Measurements from ENCODE around the gene CSGALNACT2. TPM values are rescaled to one million over a fixed set of nuclear protein-coding genes. Genes with fewer than 3 reads are reported as not detected.
"Not testable (repeated sequence)": the region's sequence is repeated elsewhere in the genome, so short reads cannot be mapped to it uniquely, and the experiment has no call there.

CSGALNACT2 gene
- total RNA-seq, 2 experiments from 2014 or later, result 29.2 to 30.4 TPM

DNA sequence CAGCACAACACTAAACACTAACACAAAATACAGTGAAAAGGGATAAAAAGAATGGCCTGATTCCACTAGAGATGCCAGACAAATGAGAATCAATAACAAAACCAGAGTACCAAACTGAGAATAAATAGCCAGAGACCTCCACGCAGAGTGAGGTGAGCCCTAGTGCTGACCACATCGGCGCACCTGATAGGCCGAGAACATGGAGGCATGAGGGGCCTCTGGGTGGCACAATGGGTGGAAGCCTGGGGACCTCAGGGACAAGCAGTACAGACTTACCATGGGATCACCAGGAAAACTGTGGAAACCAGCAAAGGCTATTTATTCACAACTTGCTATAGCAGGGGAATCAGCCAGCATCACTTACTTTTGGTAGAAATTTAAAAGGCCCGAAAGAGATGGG lies 1.8 kb upstream of the CSGALNACT2 start:
- no peaks in the 10 kb centered on the region for H3K9me3 Mint-ChIP-seq (ENCODE audit: insufficient read depth)
- peak; percentile 19 for DNase-seq
- ATAC-seq, result no peak
- H3K27me3 Mint-ChIP-seq (ENCODE audit: low read depth), result no peaks in the 10 kb centered on the region
- H3K4me3 Mint-ChIP-seq, result peak overlapping the region; percentile 92
- peaks cover 51% of the 10 kb centered on the region for H3K4me1 Mint-ChIP-seq (ENCODE audit: low read depth)
- H3K36me3 Mint-ChIP-seq (ENCODE audit: low read depth), result peaks cover 30% of the 10 kb centered on the region
- H3K27ac Mint-ChIP-seq, result no peak overlapping the region
- ChIA-PET POLR2A (interaction anchor here (2.7 to 5.0 kb wide), 2 partner anchors 15 kb away, joined by 19 to 155 read pairs; no protein-coding TSS in a partner anchor), CTCF (interaction anchor here (5.1 kb wide), 1 partner anchor 14 kb away, joined by 46 read pairs; no protein-coding TSS in a partner anchor)

DNA sequence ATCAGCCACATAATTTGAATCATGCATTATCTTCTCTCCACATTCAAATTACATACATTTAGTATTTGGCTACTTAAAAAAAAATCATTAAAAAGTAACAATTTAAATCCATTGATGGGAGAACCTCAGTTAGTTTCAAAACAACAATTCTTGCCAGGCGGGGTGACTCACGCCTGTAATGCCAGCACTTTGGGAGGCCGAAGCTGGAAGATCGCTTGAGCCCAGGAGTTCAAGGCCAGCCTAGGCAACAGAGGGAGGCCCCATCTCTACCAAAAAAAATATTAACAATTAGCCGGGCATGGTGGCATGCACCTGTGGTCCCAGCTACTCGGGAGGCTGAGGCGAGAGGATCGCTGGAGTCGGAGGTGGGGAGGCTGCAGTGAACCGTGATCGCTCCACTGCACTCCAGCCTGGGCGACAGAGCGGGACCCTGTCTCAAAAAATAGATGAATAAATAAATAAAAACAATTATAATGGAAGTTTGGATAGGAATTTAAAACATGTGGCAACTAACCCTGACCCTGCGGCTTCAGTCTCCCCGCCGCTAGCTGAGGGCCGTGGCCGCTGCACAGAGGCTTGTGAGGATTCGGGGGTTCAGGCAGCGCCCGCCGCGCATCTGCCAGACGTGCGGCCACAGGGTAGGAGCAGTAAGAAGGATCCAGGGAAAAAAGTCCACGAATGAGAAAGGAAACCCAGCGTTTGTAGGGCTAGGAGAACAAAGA lies 1.1 kb upstream of the CSGALNACT2 start:
- ATAC-seq (no peak), DNase-seq (no peak)
- H3K4me1 Mint-ChIP-seq (ENCODE audit: low read depth), result peaks cover 56% of the 10 kb centered on the region
- H3K27me3 Mint-ChIP-seq (ENCODE audit: low read depth), result no peaks in the 10 kb centered on the region
- CTCF ChIA-PET, result interaction anchor here (1.0 to 5.3 kb wide), 5 partner anchors 8 to 66 kb away, joined by 3 to 46 read pairs (median 14); no protein-coding TSS in a partner anchor
- H3K27ac Mint-ChIP-seq, result peak overlapping the region; percentile 96
- POLR2A ChIA-PET, result interaction anchor here (1.0 to 5.4 kb wide), 6 partner anchors 10 to 260 kb away, joined by 3 to 155 read pairs (median 14); no protein-coding TSS in a partner anchor
- peak overlapping the region; percentile 92 for H3K4me3 Mint-ChIP-seq
- no peaks in the 10 kb centered on the region for H3K9me3 Mint-ChIP-seq (ENCODE audit: insufficient read depth)
- peaks cover 33% of the 10 kb centered on the region for H3K36me3 Mint-ChIP-seq (ENCODE audit: low read depth)

DNA sequence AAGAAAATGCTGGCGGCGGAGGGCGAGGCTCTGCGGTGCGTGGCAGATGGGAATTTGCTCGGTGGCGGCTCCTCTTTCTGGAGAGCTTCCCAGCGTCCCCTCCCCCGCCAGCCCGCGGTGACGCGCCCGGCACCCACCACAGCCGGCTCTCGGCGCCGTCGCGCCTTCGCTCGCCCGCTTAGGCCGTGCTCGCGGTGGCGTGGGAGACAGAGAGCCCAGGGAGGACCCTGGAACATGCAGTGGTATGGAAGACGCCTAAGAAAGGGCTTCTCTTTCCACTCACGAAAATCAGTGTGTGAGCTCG lies 576 bp upstream of the CSGALNACT2 start:
- no peaks in the 10 kb centered on the region for H3K27me3 Mint-ChIP-seq (ENCODE audit: low read depth)
- POLR2A ChIA-PET, result interaction anchor here (0.6 to 5.4 kb wide), 21 partner anchors 10 to 515 kb away, joined by 3 to 155 read pairs (median 5); no protein-coding TSS in a partner anchor
- peaks cover 57% of the 10 kb centered on the region for H3K4me1 Mint-ChIP-seq (ENCODE audit: low read depth)
- peak; percentile 31 for ATAC-seq
- H3K4me3 Mint-ChIP-seq, result peak overlapping the region; percentile 92
- no peaks in the 10 kb centered on the region for H3K9me3 Mint-ChIP-seq (ENCODE audit: insufficient read depth)
- CTCF ChIA-PET, result interaction anchor here (1.0 to 5.3 kb wide), 6 partner anchors 8 to 66 kb away, joined by 3 to 46 read pairs (median 9); no protein-coding TSS in a partner anchor
- peak overlapping the region; percentile 96 for H3K27ac Mint-ChIP-seq
- peak; percentile 40 for DNase-seq
- peaks cover 36% of the 10 kb centered on the region for H3K36me3 Mint-ChIP-seq (ENCODE audit: low read depth)

- ATAC-seq (peak; percentile 69), DNase-seq (peak; percentile 81)
- no peaks in the 10 kb centered on the region for H3K9me3 Mint-ChIP-seq (ENCODE audit: insufficient read depth)
- H3K4me3 Mint-ChIP-seq, result peak overlapping the region; percentile 81
- H3K27me3 Mint-ChIP-seq (ENCODE audit: low read depth), result no peaks in the 10 kb centered on the region
- H3K36me3 Mint-ChIP-seq (ENCODE audit: low read depth), result peaks cover 40% of the 10 kb centered on the region
- POLR2A ChIA-PET, result interaction anchor here (0.6 to 5.4 kb wide), 26 partner anchors 11 to 587 kb away, joined by 3 to 155 read pairs (median 5); partner anchors contain the start of gene HNRNPF
- H3K27ac Mint-ChIP-seq, result peak overlapping the region; percentile 88
- peaks cover 58% of the 10 kb centered on the region for H3K4me1 Mint-ChIP-seq (ENCODE audit: low read depth)
- CTCF ChIA-PET, result interaction anchor here (1.2 to 5.3 kb wide), 10 partner anchors 9 to 322 kb away, joined by 4 to 46 read pairs (median 6); no protein-coding TSS in a partner anchor
Measured at GRCh38 chr10:43138757-43139241, 554 bp downstream of the CSGALNACT2 start.

GRCh38 chr10:43141421-43141820 lies 3.2 kb downstream of the CSGALNACT2 start:
- no peaks in the 10 kb centered on the region for H3K9me3 Mint-ChIP-seq (ENCODE audit: insufficient read depth)
- H3K27me3 Mint-ChIP-seq (ENCODE audit: low read depth), result no peaks in the 10 kb centered on the region
- CTCF ChIA-PET, result interaction anchor here (0.9 to 5.3 kb wide), 6 partner anchors 9 to 62 kb away, joined by 3 to 45 read pairs (median 4); no protein-coding TSS in a partner anchor

GRCh38 chr10:43145311-43145710 lies 7.1 kb downstream of the CSGALNACT2 start:
- peaks cover 60% of the 10 kb centered on the region for H3K4me1 Mint-ChIP-seq (ENCODE audit: low read depth)
- POLR2A ChIA-PET, result no interaction called here
- H3K27me3 Mint-ChIP-seq (ENCODE audit: low read depth), result no peaks in the 10 kb centered on the region
- ATAC-seq (no peak), DNase-seq (no peak)
- no peak overlapping the region for H3K4me3 Mint-ChIP-seq
- no peak overlapping the region for H3K27ac Mint-ChIP-seq
- peaks cover 52% of the 10 kb centered on the region for H3K36me3 Mint-ChIP-seq (ENCODE audit: low read depth)
- CTCF ChIA-PET, result no interaction called here
- peaks cover 14% of the 10 kb centered on the region for H3K9me3 Mint-ChIP-seq (ENCODE audit: insufficient read depth)

More at GRCh38 chr10:43141421-43141820, 3.2 kb downstream of the CSGALNACT2 start:
- H3K27ac Mint-ChIP-seq, result no peak overlapping the region
- H3K4me3 Mint-ChIP-seq, result no peak overlapping the region
- ATAC-seq, result no peak
- peaks cover 43% of the 10 kb centered on the region for H3K36me3 Mint-ChIP-seq (ENCODE audit: low read depth)
- POLR2A ChIA-PET, result interaction anchor here (0.9 to 5.4 kb wide), 4 partner anchors 14 to 60 kb away, joined by 3 to 155 read pairs (median 54); no protein-coding TSS in a partner anchor
- no peak for DNase-seq
- H3K4me1 Mint-ChIP-seq (ENCODE audit: low read depth), result peaks cover 60% of the 10 kb centered on the region

GRCh38 chr10:43145936-43146335 lies 7.7 kb downstream of the CSGALNACT2 start:
- H3K27ac Mint-ChIP-seq, result not testable (repeated sequence)

GRCh38 chr10:43151371-43151770 lies 13.1 kb downstream of the CSGALNACT2 start:
- DNase-seq, result no peak
- CTCF ChIA-PET, result interaction anchor here (0.9 to 1.6 kb wide), 5 partner anchors 11 to 302 kb away, joined by 3 to 5 read pairs (median 3); no protein-coding TSS in a partner anchor
- H3K36me3 Mint-ChIP-seq (ENCODE audit: low read depth), result peaks cover 41% of the 10 kb centered on the region
- H3K27me3 Mint-ChIP-seq (ENCODE audit: low read depth), result no peaks in the 10 kb centered on the region
- POLR2A ChIA-PET, result interaction anchor here (0.9 kb wide), 1 partner anchor 13 kb away, joined by 3 read pairs; the partner anchor contains the start of gene CSGALNACT2
- H3K27ac Mint-ChIP-seq, result no peak overlapping the region
- no peak for ATAC-seq
- no peak overlapping the region for H3K4me3 Mint-ChIP-seq
- H3K4me1 Mint-ChIP-seq (ENCODE audit: low read depth), result peaks cover 36% of the 10 kb centered on the region
- peaks cover 14% of the 10 kb centered on the region for H3K9me3 Mint-ChIP-seq (ENCODE audit: insufficient read depth)

More at GRCh38 chr10:43145936-43146335, 7.7 kb downstream of the CSGALNACT2 start:
- POLR2A ChIA-PET; DNase-seq; H3K4me3 Mint-ChIP-seq; H3K27me3 Mint-ChIP-seq (ENCODE audit: low read depth); CTCF ChIA-PET; ATAC-seq: not testable (repeated sequence)
- H3K4me1 Mint-ChIP-seq (ENCODE audit: low read depth), result peaks cover 60% of the 10 kb centered on the region
- peaks cover 14% of the 10 kb centered on the region for H3K9me3 Mint-ChIP-seq (ENCODE audit: insufficient read depth)
- H3K36me3 Mint-ChIP-seq (ENCODE audit: low read depth), result peaks cover 52% of the 10 kb centered on the region

DNA sequence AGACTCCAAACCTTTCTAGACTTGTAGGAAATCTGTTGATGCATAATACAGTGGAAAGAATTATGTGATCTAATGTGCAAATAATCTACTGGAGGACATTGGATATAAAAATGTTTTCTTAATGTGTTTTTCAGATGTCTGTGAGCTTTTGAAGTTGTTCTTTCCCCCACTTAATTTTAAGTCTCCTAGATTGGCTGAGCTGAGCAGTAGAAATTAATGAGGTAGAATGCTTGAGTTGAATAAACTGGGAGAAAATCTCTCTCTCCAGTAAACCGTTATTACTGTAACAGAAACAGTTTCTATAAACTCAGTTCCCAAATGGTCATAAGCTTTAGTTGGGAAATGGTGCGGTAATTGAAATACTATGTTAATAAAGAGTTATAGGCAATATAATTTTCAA lies 15.7 kb downstream of the CSGALNACT2 start:
- no peak overlapping the region for H3K27ac Mint-ChIP-seq
- CTCF ChIA-PET, result interaction anchor here (1.6 kb wide), 1 partner anchor 51 kb away, joined by 5 read pairs; no protein-coding TSS in a partner anchor

DNA sequence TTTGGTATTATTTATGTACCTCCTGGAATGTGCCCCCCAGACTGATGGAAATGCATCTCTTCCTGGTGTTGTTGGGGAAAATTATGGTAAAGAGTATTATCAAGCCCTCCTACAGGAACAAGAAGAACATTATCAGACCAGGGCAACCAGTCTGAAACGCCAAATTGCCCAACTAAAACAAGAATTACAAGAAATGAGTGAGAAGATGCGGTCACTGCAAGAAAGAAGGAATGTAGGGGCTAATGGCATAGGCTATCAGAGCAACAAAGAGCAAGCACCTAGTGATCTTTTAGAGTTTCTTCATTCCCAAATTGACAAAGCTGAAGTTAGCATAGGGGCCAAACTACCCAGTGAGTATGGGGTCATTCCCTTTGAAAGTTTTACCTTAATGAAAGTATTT lies 17.0 kb downstream of the CSGALNACT2 start:
- ATAC-seq (no peak), DNase-seq (no peak)
- Mint-ChIP-seq H3K4me1 (ENCODE audit: low read depth) (peaks cover 42% of the 10 kb centered on the region), H3K27me3 (ENCODE audit: low read depth) (no peaks in the 10 kb centered on the region), H3K4me3 (no peak overlapping the region), H3K27ac (no peak overlapping the region), H3K9me3 (ENCODE audit: insufficient read depth) (no peaks in the 10 kb centered on the region), H3K36me3 (ENCODE audit: low read depth) (peaks cover 30% of the 10 kb centered on the region)
- CTCF ChIA-PET, result no interaction called here
- POLR2A ChIA-PET, result interaction anchor here (0.5 to 1.8 kb wide), 2 partner anchors 9 to 17 kb away, joined by 3 to 6 read pairs; partner anchors contain the start of gene CSGALNACT2

More for the DNA sequence above, 15.7 kb downstream of the CSGALNACT2 start:
- Mint-ChIP-seq H3K9me3 (ENCODE audit: insufficient read depth) (peaks cover under 1% of the 10 kb centered on the region), H3K36me3 (ENCODE audit: low read depth) (peaks cover 34% of the 10 kb centered on the region), H3K4me3 (no peak overlapping the region), H3K27me3 (ENCODE audit: low read depth) (no peaks in the 10 kb centered on the region), H3K4me1 (ENCODE audit: low read depth) (peaks cover 38% of the 10 kb centered on the region)
- POLR2A ChIA-PET, result no interaction called here
- ATAC-seq (no peak), DNase-seq (no peak)

GRCh38 chr10:43155741-43156140 lies 17.5 kb downstream of the CSGALNACT2 start:
- no peak overlapping the region for H3K27ac Mint-ChIP-seq
- ChIA-PET CTCF (interaction anchor here (1.5 kb wide), 1 partner anchor 49 kb away, joined by 5 read pairs; no protein-coding TSS in a partner anchor), POLR2A (interaction anchor here (0.5 to 1.8 kb wide), 2 partner anchors 9 to 18 kb away, joined by 3 to 6 read pairs; partner anchors contain the start of gene CSGALNACT2)
- no peak for ATAC-seq
- H3K4me3 Mint-ChIP-seq, result no peak overlapping the region
- H3K4me1 Mint-ChIP-seq (ENCODE audit: low read depth), result peaks cover 40% of the 10 kb centered on the region
- peaks cover 27% of the 10 kb centered on the region for H3K36me3 Mint-ChIP-seq (ENCODE audit: low read depth)
- H3K9me3 Mint-ChIP-seq (ENCODE audit: insufficient read depth), result no peaks in the 10 kb centered on the region
- H3K27me3 Mint-ChIP-seq (ENCODE audit: low read depth), result no peaks in the 10 kb centered on the region
- no peak for DNase-seq

All from activated CD8-positive, alpha-beta T cell treated with anti-CD3 and anti-CD28 coated beads, Interleukin-2, amount 10 ng/mL, durations not matched to agents 7 days and 5 days (primary cell).